Natural killer cell (primary cell): ENCODE results near the gene MAD1L1. TPM values are rescaled to one million over a fixed set of nuclear protein-coding genes. Genes with fewer than 3 reads are reported as not detected.

ENCODE experiments used
- ATAC-seq, 3 donors: fragments of 150-1000 bp in 2 of 3; fragments of 200-7000 bp in 1 of 3; cut with Tn5 transposase; 1 replicate in 1 of 3; 2 replicates in 2 of 3; pipeline ENCODE4 v1.10.0; 2021; ENCODE audit warnings: mild to moderate bottlenecking in 2 of 3, moderate library complexity in 2 of 3
- DNase-seq, 2 donors: peaks; one replicate each; pipeline versions ENCODE4 v3.0.0 to v3.0.0-alpha.2; 2013 to 2021; ENCODE audit warnings: mixed read lengths in 1 of 2
- H3K27ac ChIP-seq: one replicate; pipeline ENCODE4 v1.5.1; 2013; ENCODE audit warnings: mild to moderate bottlenecking, low read length
- H3K27me3 ChIP-seq: one replicate; pipeline ENCODE4 v1.6.1; 2013; ENCODE audit warnings: low read length; ENCODE audit not compliant: control insufficient read depth, insufficient read depth
- H3K36me3 ChIP-seq: one replicate; pipeline ENCODE4 v1.6.1; 2013; ENCODE audit warnings: low read length; ENCODE audit not compliant: control insufficient read depth, insufficient read depth
- H3K4me1 ChIP-seq: one replicate; pipeline ENCODE4 v1.6.1; 2013; ENCODE audit warnings: low read length; ENCODE audit not compliant: control insufficient read depth, insufficient read depth
- H3K4me3 ChIP-seq: one replicate; pipeline ENCODE4 v1.5.1; 2013; ENCODE audit warnings: low read length
- H3K9me3 ChIP-seq: one replicate; pipeline ENCODE4 v1.6.1; 2013; ENCODE audit warnings: low read length; ENCODE audit not compliant: control insufficient read depth, insufficient read depth
- H3K27ac Mint-ChIP-seq, 2 donors: one replicate each; pipeline ENCODE4 v1.8.0; 2022; ENCODE audit warnings: mild to moderate bottlenecking in 2 of 2, mixed read lengths in 2 of 2, moderate library complexity in 1 of 2
- H3K27me3 Mint-ChIP-seq, 2 donors: one replicate each; pipeline ENCODE4 v1.8.0; 2022; ENCODE audit warnings: low read depth in 2 of 2, mixed read lengths in 2 of 2
- H3K36me3 Mint-ChIP-seq: one replicate; pipeline ENCODE4 v1.8.0; 2022; ENCODE audit warnings: mixed read lengths
- H3K4me1 Mint-ChIP-seq, 2 donors: one replicate each; pipeline ENCODE4 v1.8.0; 2022; ENCODE audit warnings: mixed read lengths in 2 of 2
- H3K4me3 Mint-ChIP-seq: one replicate; pipeline ENCODE4 v1.8.0; 2022; ENCODE audit warnings: mild to moderate bottlenecking, moderate library complexity, mixed read lengths
- H3K9me3 Mint-ChIP-seq, 2 donors: one replicate each; pipeline ENCODE4 v1.8.0; 2022; ENCODE audit warnings: mixed read lengths in 2 of 2
- CTCF ChIP-seq: fragments of 200-600 bp; IDR thresholded peaks from one replicate; pipeline ENCODE4 v1.8.0; 2022; ENCODE audit warnings: antibody characterized with exemption
- WGBS: methylation state at CpG from one replicate; pipeline ENCODE4 v1.1.7; 2013; ENCODE audit warnings: missing lambda C conversion rate; ENCODE audit not compliant: insufficient coverage; 5-methylcytosine and 5-hydroxymethylcytosine counted together
- intact Hi-C: fragments of 100-400 bp; cut with micrococcal nuclease; formaldehyde crosslinking; loops from one replicate; pipeline ENCODE4 v1.14.2; 2022
- total RNA-seq, 4 donors: library from RNA; stranded (reverse); fragments of 120-200 nt in 1 of 4; gene quantifications; one replicate each; pipeline versions ENCODE4 v1.2.3 to v1.2.4, GENCODE V29; 2013 to 2022

Gene MAD1L1
- total RNA-seq, 3 donors from 2014 or later (not counting 1 experiment from before 2014, with no cell fraction given): 53.6 to 81.2 (median 77.4) TPM

GRCh38 chr7:2130096-2130375, 102.7 kb downstream of the MAD1L1 start:
- no peaks in the 10 kb centered on the region for H3K9me3 ChIP-seq
- intact Hi-C loops: no loop called here
- H3K27me3 Mint-ChIP-seq: no peaks in the 10 kb centered on the region
- H3K36me3 ChIP-seq: no peaks in the 10 kb centered on the region
- no peaks in the 10 kb centered on the region for H3K27me3 ChIP-seq
- H3K36me3 Mint-ChIP-seq: no peaks in the 10 kb centered on the region
- H3K4me1 ChIP-seq: no peaks in the 10 kb centered on the region
- TF ChIP-seq CTCF: no peak
- DNase-seq (no peak), ATAC-seq (no peak)
- no peak overlapping the region for H3K4me3 Mint-ChIP-seq
- H3K4me3 ChIP-seq: no peak overlapping the region
- H3K27ac Mint-ChIP-seq: no peak overlapping the region
- H3K27ac ChIP-seq: no peak overlapping the region
- 87% methylated on average over 7 of the region's 7 CpGs for WGBS
- no peaks in the 10 kb centered on the region for H3K4me1 Mint-ChIP-seq
- no peaks in the 10 kb centered on the region for H3K9me3 Mint-ChIP-seq

- DNase-seq (no peak), ATAC-seq (no peak)
- 94% methylated on average over 29 of the region's 29 CpGs for WGBS
- H3K4me1 Mint-ChIP-seq: no peaks in the 10 kb centered on the region
- no peaks in the 10 kb centered on the region for H3K27me3 Mint-ChIP-seq
- H3K4me1 ChIP-seq: no peaks in the 10 kb centered on the region
- no peaks in the 10 kb centered on the region for H3K9me3 Mint-ChIP-seq
- H3K36me3 Mint-ChIP-seq: no peaks in the 10 kb centered on the region
- H3K36me3 ChIP-seq: no peaks in the 10 kb centered on the region
- no peaks in the 10 kb centered on the region for H3K27me3 ChIP-seq
- H3K4me3 Mint-ChIP-seq: no peak overlapping the region
- TF ChIP-seq CTCF: no peak
- intact Hi-C loops: no loop called here
- H3K4me3 ChIP-seq: no peak overlapping the region
- no peak overlapping the region for H3K27ac ChIP-seq
- H3K27ac Mint-ChIP-seq: no peak overlapping the region
- H3K9me3 ChIP-seq: no peaks in the 10 kb centered on the region
Measured at GRCh38 chr7:2129323-2130095, 103.2 kb downstream of the MAD1L1 start.

- no peaks in the 10 kb centered on the region for H3K4me1 ChIP-seq
- intact Hi-C loops: no loop called here
- no peaks in the 10 kb centered on the region for H3K9me3 Mint-ChIP-seq
- no peaks in the 10 kb centered on the region for H3K27me3 ChIP-seq
- no peak for ATAC-seq
- TF ChIP-seq CTCF: no peak
- no peak overlapping the region for H3K27ac ChIP-seq
- H3K4me3 ChIP-seq: no peak overlapping the region
- no peak overlapping the region for H3K4me3 Mint-ChIP-seq
- no peaks in the 10 kb centered on the region for H3K27me3 Mint-ChIP-seq
- no peaks in the 10 kb centered on the region for H3K4me1 Mint-ChIP-seq
- no peak for DNase-seq
- no peaks in the 10 kb centered on the region for H3K36me3 Mint-ChIP-seq
- no peaks in the 10 kb centered on the region for H3K9me3 ChIP-seq
- 92% methylated on average over 20 of the region's 20 CpGs for WGBS
- H3K36me3 ChIP-seq: no peaks in the 10 kb centered on the region
- no peak overlapping the region for H3K27ac Mint-ChIP-seq
Measured at GRCh38 chr7:2128601-2129322, 104.0 kb downstream of the MAD1L1 start.
